ENCODE data around the gene SEC11C.

DNA sequence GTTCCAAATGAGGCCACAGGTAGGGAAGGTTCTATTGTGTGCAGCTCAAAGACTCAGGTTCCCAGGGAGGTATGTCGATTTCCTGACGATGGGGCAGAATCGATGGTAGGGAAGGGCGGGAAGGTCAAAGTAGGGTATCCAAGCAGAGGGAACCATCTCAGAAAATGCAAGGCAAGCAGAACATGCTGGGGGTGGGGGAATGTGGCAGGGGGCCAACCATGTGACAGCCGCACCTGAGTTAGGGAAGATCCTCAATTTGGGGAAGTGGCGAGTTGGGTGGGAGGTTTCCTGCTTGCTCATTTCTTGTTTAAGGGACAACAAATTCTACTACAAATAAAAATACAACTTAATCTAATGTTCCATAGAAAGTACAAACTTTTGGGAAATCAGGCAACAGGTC lies 58.5 kb downstream of the SEC11C start:
- TF ChIP-seq, protein P1, sequence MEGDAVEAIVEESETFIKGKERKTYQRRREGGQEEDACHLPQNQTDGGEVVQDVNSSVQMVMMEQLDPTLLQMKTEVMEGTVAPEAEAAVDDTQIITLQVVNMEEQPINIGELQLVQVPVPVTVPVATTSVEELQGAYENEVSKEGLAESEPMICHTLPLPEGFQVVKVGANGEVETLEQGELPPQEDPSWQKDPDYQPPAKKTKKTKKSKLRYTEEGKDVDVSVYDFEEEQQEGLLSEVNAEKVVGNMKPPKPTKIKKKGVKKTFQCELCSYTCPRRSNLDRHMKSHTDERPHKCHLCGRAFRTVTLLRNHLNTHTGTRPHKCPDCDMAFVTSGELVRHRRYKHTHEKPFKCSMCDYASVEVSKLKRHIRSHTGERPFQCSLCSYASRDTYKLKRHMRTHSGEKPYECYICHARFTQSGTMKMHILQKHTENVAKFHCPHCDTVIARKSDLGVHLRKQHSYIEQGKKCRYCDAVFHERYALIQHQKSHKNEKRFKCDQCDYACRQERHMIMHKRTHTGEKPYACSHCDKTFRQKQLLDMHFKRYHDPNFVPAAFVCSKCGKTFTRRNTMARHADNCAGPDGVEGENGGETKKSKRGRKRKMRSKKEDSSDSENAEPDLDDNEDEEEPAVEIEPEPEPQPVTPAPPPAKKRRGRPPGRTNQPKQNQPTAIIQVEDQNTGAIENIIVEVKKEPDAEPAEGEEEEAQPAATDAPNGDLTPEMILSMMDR (IDR thresholded peaks at IDR 0.05) = no peak
- no peak for TF ChIP-seq POLR2A (IDR thresholded peaks at IDR 0.05)
